Skeletal muscle tissue (tissue), 4 donors: Measurements from ENCODE around the gene KDM4C. TPM values are rescaled to one million over a fixed set of nuclear protein-coding genes. Genes with fewer than 3 reads are reported as not detected.

Source experiments
- H3K27ac ChIP-seq: one replicate; pipeline ENCODE4 v1.7.0; 2013; ENCODE audit warnings: mild to moderate bottlenecking, low read depth, low read length, inconsistent platforms
- H3K27me3 ChIP-seq, 3 donors: one replicate each; pipeline ENCODE4 v1.7.0; 2013; ENCODE audit warnings: low read length in 3 of 3; ENCODE audit not compliant: control insufficient read depth in 3 of 3, insufficient read depth in 3 of 3
- H3K36me3 ChIP-seq, 3 donors: one replicate each; pipeline ENCODE4 v1.7.0; 2013; ENCODE audit warnings: low read length in 3 of 3; ENCODE audit not compliant: control insufficient read depth in 3 of 3, insufficient read depth in 3 of 3
- H3K4me1 ChIP-seq, 3 donors: one replicate each; pipeline ENCODE4 v1.7.0; 2013; ENCODE audit warnings: low read length in 3 of 3, mild to moderate bottlenecking in 3 of 3; ENCODE audit not compliant: control insufficient read depth in 3 of 3, insufficient read depth in 3 of 3
- H3K4me3 ChIP-seq, 3 donors: one replicate each; pipeline ENCODE4 v1.7.0; 2013; ENCODE audit warnings: low read length in 3 of 3
- H3K9ac ChIP-seq, 3 donors: one replicate each; pipeline ENCODE4 v1.7.0; 2013; ENCODE audit warnings: low read length in 3 of 3, mild to moderate bottlenecking in 3 of 3, moderate library complexity in 2 of 3, low read depth in 1 of 3
- H3K9me3 ChIP-seq, 3 donors: one replicate each; pipeline ENCODE4 v1.7.0; 2013; ENCODE audit warnings: low read length in 3 of 3; ENCODE audit not compliant: control insufficient read depth in 3 of 3
- total RNA-seq: library from RNA; depleted of rRNA; stranded (reverse); fragments of >200 nt; gene quantifications from one replicate; pipeline ENCODE4 v1.2.3, GENCODE V29; 2014
- donor health status: Osteomylitis.

KDM4C gene
- total RNA-seq, 1 donor from 2014 or later, result 50.1 TPM

DNA sequence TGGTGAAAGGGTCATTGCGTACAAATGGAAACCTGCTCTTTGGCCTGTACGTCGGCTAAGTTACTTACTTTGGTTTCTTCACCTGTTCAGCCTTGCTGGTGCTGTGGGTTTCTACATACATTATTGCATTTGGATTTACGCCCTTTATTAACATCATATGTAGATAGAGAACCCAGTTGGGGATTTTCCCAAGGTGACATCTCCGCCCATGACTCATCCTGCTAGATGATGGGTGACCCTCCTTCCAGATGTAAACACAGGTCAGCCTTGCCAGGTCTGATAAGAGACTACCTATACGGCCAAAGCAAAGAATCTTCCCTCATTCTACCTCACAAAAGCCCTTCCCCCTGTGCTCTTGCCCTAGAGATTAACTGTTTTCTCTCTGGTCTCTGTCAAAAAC lies 360.9 kb downstream of the KDM4C start:
- H3K4me3 ChIP-seq, result no peak overlapping the region
- no peak overlapping the region for H3K9ac ChIP-seq
- H3K27ac ChIP-seq, result no peak overlapping the region
- H3K27me3 ChIP-seq, result no peaks in the 10 kb centered on the region
- H3K36me3 ChIP-seq, result no peaks in the 10 kb centered on the region
- no peaks in the 10 kb centered on the region for H3K4me1 ChIP-seq
- H3K9me3 ChIP-seq, result no peaks in the 10 kb centered on the region

GRCh38 chr9:7119612-7120011 lies 361.8 kb downstream of the KDM4C start:
- Histone ChIP-seq H3K4me1 (no peaks in the 10 kb centered on the region), H3K9ac (no peak overlapping the region), H3K9me3 (no peaks in the 10 kb centered on the region), H3K36me3 (no peaks in the 10 kb centered on the region), H3K27me3 (no peaks in the 10 kb centered on the region), H3K4me3 (no peak overlapping the region), H3K27ac (no peak overlapping the region)

DNA sequence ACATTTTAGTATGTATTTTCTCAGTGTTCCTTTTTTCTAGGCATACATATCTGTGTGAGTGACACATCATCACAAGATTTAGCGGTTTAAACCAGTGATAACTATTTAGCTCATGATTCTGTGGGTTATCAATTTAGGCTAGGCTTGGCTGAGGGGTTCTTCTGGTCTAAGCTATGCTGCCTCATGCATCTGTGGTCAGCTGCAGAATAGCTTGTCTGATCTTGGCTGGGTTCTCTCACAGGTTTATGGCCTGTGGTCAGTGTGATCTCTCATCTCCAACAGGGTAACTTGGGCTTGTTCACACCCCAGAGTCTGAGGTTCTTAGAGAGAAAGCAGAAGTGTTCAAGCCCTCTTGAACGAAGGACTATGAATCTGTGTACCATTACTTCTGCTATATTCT lies 363.3 kb downstream of the KDM4C start:
- H3K27ac ChIP-seq, result no peak overlapping the region
- H3K36me3 ChIP-seq, result no peaks in the 10 kb centered on the region
- H3K9ac ChIP-seq, result no peak overlapping the region
- no peaks in the 10 kb centered on the region for H3K4me1 ChIP-seq
- H3K4me3 ChIP-seq, result no peak overlapping the region
- H3K27me3 ChIP-seq, result no peaks in the 10 kb centered on the region
- H3K9me3 ChIP-seq, result no peaks in the 10 kb centered on the region

- no peaks in the 10 kb centered on the region for H3K4me1 ChIP-seq
- no peak overlapping the region for H3K27ac ChIP-seq
- no peak overlapping the region for H3K4me3 ChIP-seq
- H3K9me3 ChIP-seq, result no peaks in the 10 kb centered on the region
- H3K36me3 ChIP-seq, result no peaks in the 10 kb centered on the region
- H3K9ac ChIP-seq, result no peak overlapping the region
- H3K27me3 ChIP-seq, result no peaks in the 10 kb centered on the region
Measured at GRCh38 chr9:7121664-7122063, 363.9 kb downstream of the KDM4C start.

GRCh38 chr9:7123743-7124142 lies 366.0 kb downstream of the KDM4C start:
- H3K9ac ChIP-seq, result no peak overlapping the region
- peaks cover 0 to 8% (median 4%) of the 10 kb centered on the region in 3 donors for H3K36me3 ChIP-seq
- H3K9me3 ChIP-seq, result no peaks in the 10 kb centered on the region
- no peaks in the 10 kb centered on the region for H3K4me1 ChIP-seq
- H3K4me3 ChIP-seq, result no peak overlapping the region
- H3K27ac ChIP-seq, result no peak overlapping the region
- no peaks in the 10 kb centered on the region for H3K27me3 ChIP-seq

- Histone ChIP-seq H3K9ac (no peak overlapping the region), H3K9me3 (no peaks in the 10 kb centered on the region)
Measured at GRCh38 chr9:7125231-7125630, 367.5 kb downstream of the KDM4C start.

DNA sequence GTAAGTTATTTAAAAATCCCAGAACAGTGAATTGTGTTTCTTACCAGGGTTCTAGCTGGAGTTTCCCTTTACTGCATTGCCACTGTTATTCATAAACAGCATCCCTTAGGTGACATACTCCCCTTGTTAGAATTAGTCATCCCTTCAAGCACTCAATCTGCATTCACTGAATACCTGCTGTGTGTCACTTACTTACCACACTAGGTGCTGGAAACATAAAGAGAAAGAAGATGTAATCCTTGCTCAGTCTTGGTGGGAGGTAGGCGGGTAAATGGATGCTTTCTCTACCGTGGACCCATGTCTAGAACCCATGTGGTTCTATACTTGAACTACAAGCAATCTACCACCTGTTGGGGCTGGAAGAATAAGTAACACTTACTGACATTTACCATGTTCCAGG lies 371.6 kb downstream of the KDM4C start:
- Histone ChIP-seq H3K36me3 (peaks cover 0 to 19% (median 11%) of the 10 kb centered on the region in 3 donors), H3K27me3 (no peaks in the 10 kb centered on the region), H3K9me3 (no peaks in the 10 kb centered on the region), H3K4me1 (peaks cover 0 to 9% (median 0%) of the 10 kb centered on the region in 3 donors), H3K4me3 (no peak overlapping the region), H3K27ac (no peak overlapping the region), H3K9ac (no peak overlapping the region)

More at GRCh38 chr9:7125231-7125630, 367.5 kb downstream of the KDM4C start:
- Histone ChIP-seq H3K27me3 (no peaks in the 10 kb centered on the region), H3K27ac (no peak overlapping the region), H3K36me3 (peaks cover 0 to 15% (median 11%) of the 10 kb centered on the region in 3 donors), H3K4me1 (peaks cover 0 to 5% (median 0%) of the 10 kb centered on the region in 3 donors), H3K4me3 (no peak overlapping the region)

GRCh38 chr9:7130266-7130820 lies 372.6 kb downstream of the KDM4C start:
- Histone ChIP-seq H3K27me3 (no peaks in the 10 kb centered on the region), H3K27ac (no peak overlapping the region), H3K4me3 (no peak overlapping the region), H3K9ac (no peak overlapping the region), H3K4me1 (peaks cover 0 to 9% (median 0%) of the 10 kb centered on the region in 3 donors), H3K36me3 (peaks cover 0 to 19% (median 11%) of the 10 kb centered on the region in 3 donors), H3K9me3 (no peaks in the 10 kb centered on the region)

DNA sequence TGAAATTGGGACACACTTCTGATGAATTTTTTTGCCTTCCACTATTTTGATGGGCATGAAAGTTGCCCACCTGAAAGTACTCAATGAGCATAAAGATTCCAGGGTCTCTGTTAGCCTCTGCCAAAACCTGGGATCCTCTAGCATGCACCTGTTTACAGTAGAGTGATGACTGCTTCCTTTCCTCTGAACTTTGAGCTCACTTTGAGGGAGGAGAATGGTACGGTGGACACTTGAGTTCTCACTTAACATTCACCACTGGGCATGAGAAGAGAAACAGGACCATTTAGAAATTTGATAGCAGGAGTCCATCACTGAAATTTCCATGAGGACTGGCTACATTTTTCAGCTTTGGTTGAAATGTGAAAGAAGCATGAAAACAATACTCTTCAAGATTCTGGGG lies 374.8 kb downstream of the KDM4C start:
- Histone ChIP-seq H3K9ac (no peak overlapping the region), H3K4me3 (no peak overlapping the region), H3K36me3 (peaks cover 0 to 19% (median 15%) of the 10 kb centered on the region in 3 donors), H3K27ac (no peak overlapping the region), H3K27me3 (no peaks in the 10 kb centered on the region), H3K9me3 (no peaks in the 10 kb centered on the region), H3K4me1 (peaks cover 4 to 16% (median 8%) of the 10 kb centered on the region in 3 donors)

DNA sequence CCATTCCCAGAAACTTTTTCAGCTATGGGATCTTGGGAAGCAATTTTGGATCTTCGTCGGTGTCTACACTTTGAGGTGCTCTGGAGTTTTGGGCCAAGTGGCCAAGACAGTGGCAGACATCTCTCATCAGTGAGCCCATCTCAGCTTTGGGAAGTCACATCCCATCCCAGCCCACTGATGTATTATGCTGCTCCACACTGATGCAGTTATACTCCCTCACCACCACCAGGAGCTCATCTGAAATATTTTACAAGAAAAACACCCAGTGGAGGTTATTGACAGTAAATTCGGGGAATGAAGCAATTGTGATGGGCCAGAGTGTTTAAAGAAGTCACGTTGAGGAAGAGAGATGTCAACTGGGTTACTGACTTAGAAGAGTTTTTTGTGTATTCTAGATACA lies 378.0 kb downstream of the KDM4C start:
- Histone ChIP-seq H3K4me1 (peaks cover 9 to 20% (median 10%) of the 10 kb centered on the region in 3 donors), H3K9ac (no peak overlapping the region), H3K27ac (no peak overlapping the region), H3K27me3 (no peaks in the 10 kb centered on the region), H3K36me3 (peaks cover 0 to 4% (median 4%) of the 10 kb centered on the region in 3 donors), H3K4me3 (no peak overlapping the region), H3K9me3 (no peaks in the 10 kb centered on the region)
